ENCODE measurements around the gene NFIX.

NFIX gene

GRCh38 chr19:13039211-13039789 lies 44.0 kb downstream of the NFIX start:
- no peak for DNase-seq

- no peak for DNase-seq
These were observed 45.1 kb downstream of the NFIX start for GRCh38 chr19:13040232-13040947.

GRCh38 chr19:13040948-13041292 lies 45.6 kb downstream of the NFIX start:
- DNase-seq = no peak

- DNase-seq = no peak
These were observed 47.3 kb downstream of the NFIX start for GRCh38 chr19:13042443-13043130.

GRCh38 chr19:13043285-13043684 lies 48.0 kb downstream of the NFIX start:
- DNase-seq = no peak

GRCh38 chr19:13044231-13044836 lies 49.1 kb downstream of the NFIX start:
- DNase-seq = peak; percentile 25

- no peak for DNase-seq
These were observed 50.5 kb downstream of the NFIX start for GRCh38 chr19:13045812-13046211.

- no peak for DNase-seq
These were observed 52.1 kb downstream of the NFIX start for GRCh38 chr19:13047374-13047773.

- DNase-seq = no peak
These were observed 55.0 kb downstream of the NFIX start for GRCh38 chr19:13050274-13050673.

GRCh38 chr19:13051557-13052165 lies 56.4 kb downstream of the NFIX start:
- no peak for DNase-seq

GRCh38 chr19:13052447-13053175 lies 57.3 kb downstream of the NFIX start:
- no peak for DNase-seq

- no peak for DNase-seq
These were observed 58.0 kb downstream of the NFIX start for GRCh38 chr19:13053238-13053637.

- DNase-seq = no peak
These were observed 58.7 kb downstream of the NFIX start for GRCh38 chr19:13053761-13054625.

- DNase-seq = no peak
These were observed 59.4 kb downstream of the NFIX start for GRCh38 chr19:13054626-13055212.

GRCh38 chr19:13055213-13056051 lies 60.2 kb downstream of the NFIX start:
- DNase-seq = no peak

- DNase-seq = no peak
These were observed 60.9 kb downstream of the NFIX start for GRCh38 chr19:13056052-13056660.

GRCh38 chr19:13057147-13057572 lies 61.9 kb downstream of the NFIX start:
- DNase-seq = no peak

GRCh38 chr19:13057744-13058143 lies 62.5 kb downstream of the NFIX start:
- DNase-seq = no peak

GRCh38 chr19:13058951-13059660 lies 63.8 kb downstream of the NFIX start:
- DNase-seq = no peak

All from activated T-cell treated with anti-CD3 and anti-CD28 coated beads for 4 hours (primary cell).